Body of pancreas (tissue), 4 donors: ENCODE measurements around the gene MYL11.

ENCODE experiments used
- CTCF ChIP-seq, 7 experiments: fragments of 450-650 bp in 4 of 7; fragments of 200-600 bp in 3 of 7; sonication (generic) in 3 of 7; IDR thresholded peaks; one replicate each; pipeline ENCODE4 v1.5.1; 2016 to 2019; ENCODE audit warnings: antibody characterized with exemption in 7 of 7
- POLR2A ChIP-seq, 3 donors: fragments of 450-650 bp; IDR thresholded peaks; one replicate each; pipeline ENCODE4 v1.6.1; 2016; ENCODE audit warnings: antibody characterized with exemption in 3 of 3, mild to moderate bottlenecking in 2 of 3

GRCh38 chr16:30358990-30359870 is 15.4 kb upstream of the MYL11 start:
- TF ChIP-seq CTCF (IDR thresholded peaks at IDR 0.05) (no peak), POLR2A (IDR thresholded peaks at IDR 0.05) (no peak)
